GM12875 (cell line): ENCODE results near the gene IFNAR1.

Experiments used
- H3K4me3 ChIP-seq: one replicate; pipeline ENCODE4 v1.5.1; 2011; ENCODE audit warnings: low read depth, low read length, control low read depth
- CTCF ChIP-seq: IDR thresholded peaks from 2 replicates; pipeline ENCODE4 v1.5.1; 2011; ENCODE audit warnings: low read depth, mild to moderate bottlenecking, control low read depth, inconsistent platforms, low read length, moderate library complexity, borderline replicate concordance; ENCODE audit not compliant: insufficient read depth

The IFNAR1 gene

DNA sequence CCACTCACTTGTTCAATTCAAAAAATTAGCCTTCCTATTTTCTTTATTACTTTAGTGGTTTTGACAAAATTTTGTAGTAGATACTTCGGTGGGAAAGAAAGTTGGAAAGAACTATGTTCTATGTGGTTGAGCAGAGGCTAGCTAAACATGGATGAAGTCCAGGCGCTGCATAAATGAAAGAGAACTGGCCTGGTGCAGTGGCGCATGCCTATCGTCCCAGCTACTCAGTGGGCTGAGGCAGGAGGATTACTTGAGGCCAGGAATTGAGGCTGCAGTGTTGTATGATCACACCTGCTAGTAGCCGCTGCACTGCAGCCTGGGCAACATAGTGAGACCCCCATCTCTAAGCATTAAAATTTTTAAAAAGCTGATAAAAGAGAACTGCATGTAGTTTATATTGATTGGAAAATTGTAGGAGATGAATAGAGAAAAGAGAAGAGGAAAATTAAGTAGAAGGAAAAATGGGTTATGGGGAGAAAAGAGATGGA lies 21.0 kb downstream of the IFNAR1 start:
- no peak for TF ChIP-seq CTCF
- H3K4me3 ChIP-seq: no peak overlapping the region

- TF ChIP-seq CTCF: no peak
Observed at GRCh38 chr21:33348706-33349105, 23.9 kb downstream of the IFNAR1 start.

GRCh38 chr21:33350676-33351075 lies 25.9 kb downstream of the IFNAR1 start:
- no peak for TF ChIP-seq CTCF
- no peak overlapping the region for H3K4me3 ChIP-seq

More at GRCh38 chr21:33348706-33349105, 23.9 kb downstream of the IFNAR1 start:
- no peak overlapping the region for H3K4me3 ChIP-seq

DNA sequence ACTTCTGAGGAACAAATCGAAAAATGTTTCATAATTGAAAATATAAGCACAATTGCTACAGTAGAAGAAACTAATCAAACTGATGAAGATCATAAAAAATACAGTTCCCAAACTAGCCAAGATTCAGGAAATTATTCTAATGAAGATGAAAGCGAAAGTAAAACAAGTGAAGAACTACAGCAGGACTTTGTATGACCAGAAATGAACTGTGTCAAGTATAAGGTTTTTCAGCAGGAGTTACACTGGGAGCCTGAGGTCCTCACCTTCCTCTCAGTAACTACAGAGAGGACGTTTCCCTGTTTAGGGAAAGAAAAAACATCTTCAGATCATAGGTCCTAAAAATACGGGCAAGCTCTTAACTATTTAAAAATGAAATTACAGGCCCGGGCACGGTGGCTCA lies 30.6 kb downstream of the IFNAR1 start:
- H3K4me3 ChIP-seq: no peak overlapping the region
- no peak for TF ChIP-seq CTCF

DNA sequence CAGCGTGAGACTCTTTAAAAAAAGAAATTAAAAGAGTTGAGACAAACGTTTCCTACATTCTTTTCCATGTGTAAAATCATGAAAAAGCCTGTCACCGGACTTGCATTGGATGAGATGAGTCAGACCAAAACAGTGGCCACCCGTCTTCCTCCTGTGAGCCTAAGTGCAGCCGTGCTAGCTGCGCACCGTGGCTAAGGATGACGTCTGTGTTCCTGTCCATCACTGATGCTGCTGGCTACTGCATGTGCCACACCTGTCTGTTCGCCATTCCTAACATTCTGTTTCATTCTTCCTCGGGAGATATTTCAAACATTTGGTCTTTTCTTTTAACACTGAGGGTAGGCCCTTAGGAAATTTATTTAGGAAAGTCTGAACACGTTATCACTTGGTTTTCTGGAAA lies 31.2 kb downstream of the IFNAR1 start:
- TF ChIP-seq CTCF: no peak
- no peak overlapping the region for H3K4me3 ChIP-seq

DNA sequence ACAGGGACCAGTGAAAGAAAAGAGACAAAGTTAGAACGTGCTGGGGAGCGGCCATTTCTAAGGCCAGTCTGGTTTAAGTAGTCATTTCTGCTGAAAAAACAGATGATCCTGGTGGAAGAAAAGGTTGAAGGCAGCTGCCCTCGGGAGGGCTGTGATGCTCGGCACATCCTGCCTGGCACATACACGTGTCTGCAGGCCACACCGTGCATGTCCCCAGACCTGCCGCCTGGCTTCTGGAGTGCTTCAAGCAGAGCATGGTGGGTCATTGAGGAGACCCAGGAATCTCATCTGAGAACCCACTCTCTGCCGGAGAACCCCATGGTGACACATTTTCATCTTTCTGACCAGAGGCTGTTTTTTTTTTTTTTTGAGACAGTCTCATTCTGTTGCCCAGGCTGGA lies 32.4 kb downstream of the IFNAR1 start:
- H3K4me3 ChIP-seq: no peak overlapping the region
- TF ChIP-seq CTCF: no peak

DNA sequence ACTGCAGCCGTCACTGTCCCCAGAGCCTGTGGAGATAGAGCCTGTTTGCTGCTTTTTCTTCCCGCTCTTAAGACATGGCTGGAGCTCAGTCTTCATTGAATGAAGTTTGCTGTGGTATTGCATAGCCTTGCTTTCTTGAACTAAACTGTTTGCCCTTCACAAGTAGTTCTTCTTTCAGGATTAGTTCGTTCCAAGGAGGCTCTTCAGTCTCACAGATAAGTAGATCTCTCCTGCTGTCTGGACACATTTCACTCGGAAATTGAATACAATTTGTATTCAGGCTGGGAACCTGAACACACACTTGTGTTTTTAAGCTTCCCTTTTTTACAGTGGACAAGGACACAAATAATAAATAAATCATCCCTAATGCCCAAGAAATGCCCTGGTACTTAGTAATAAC lies 34.7 kb downstream of the IFNAR1 start:
- TF ChIP-seq CTCF: no peak
- no peak overlapping the region for H3K4me3 ChIP-seq
